H1 (cell line): ENCODE measurements around the gene CSRP1. TPM values are rescaled to one million over a fixed set of nuclear protein-coding genes. Genes with fewer than 3 reads are reported as not detected.

Experiments
- CTCF ChIA-PET: fragments of 300-600 bp; sonication (Branson Sonifier 250); formaldehyde crosslinking; loops from one replicate; lab custom pipeline; 2021; ENCODE audit not compliant: partially characterized antibody; lab: Charles Lee
- POLR2A ChIA-PET: fragments of 300-600 bp; sonication (Branson Sonifier 250); formaldehyde crosslinking; loops from one replicate; lab custom pipeline; 2021; ENCODE audit warnings: inconsistent platforms; ENCODE audit not compliant: partially characterized antibody; lab: Charles Lee
- DNase-seq, 2 experiments: peaks; one replicate each; pipeline versions ENCODE4 v3.0.0 to v3.0.0-alpha.2; 2010 to 2022; ENCODE audit warnings: low spot score in 2 of 2, low read depth in 1 of 2, mixed read lengths in 1 of 2
- FAIRE-seq: peaks from 2 replicates; lab custom pipeline; 2011; peaks lifted over from hg19 to GRCh38; lab: Jason Lieb, UNC
- H2AFZ ChIP-seq: 2 replicates; pipeline ENCODE4 v1.8.1; 2012; ENCODE audit warnings: low read length, inconsistent platforms
- H2AK5ac ChIP-seq: 2 replicates; pipeline ENCODE4 v1.6.1; 2013; ENCODE audit warnings: low read depth, low read length
- H2BK120ac ChIP-seq: replicated peaks from 2 replicates; pipeline ENCODE3; 2013; ENCODE audit warnings: low read depth, low read length, inconsistent platforms
- H2BK12ac ChIP-seq: 2 replicates; pipeline ENCODE4 v1.6.1; 2013; ENCODE audit warnings: low read depth, low read length
- H2BK15ac ChIP-seq: 2 replicates; pipeline ENCODE4 v1.6.1; 2013; ENCODE audit warnings: low read length
- H2BK20ac ChIP-seq: 2 replicates; pipeline ENCODE4 v1.6.1; 2013; ENCODE audit warnings: low read length
- H2BK5ac ChIP-seq: 2 replicates; pipeline ENCODE4 v1.6.1; 2013; ENCODE audit warnings: low read depth, low read length
- H3K14ac ChIP-seq: 2 replicates; pipeline ENCODE4 v1.6.1; 2013; ENCODE audit warnings: inconsistent platforms; ENCODE audit not compliant: insufficient read length
- H3K18ac ChIP-seq: 2 replicates; pipeline ENCODE4 v1.6.1; 2013; ENCODE audit warnings: low read length; ENCODE audit errors: extremely low read depth
- H3K23ac ChIP-seq: 2 replicates; pipeline ENCODE4 v1.6.1; 2013; ENCODE audit warnings: inconsistent platforms; ENCODE audit not compliant: insufficient read length
- H3K23me2 ChIP-seq: 2 replicates; pipeline ENCODE4 v1.6.1; 2013; ENCODE audit warnings: low read depth, low read length
- H3K27ac ChIP-seq: 2 replicates; pipeline ENCODE4 v1.6.1; 2011; ENCODE audit warnings: low read depth, low read length, inconsistent platforms
- H3K27me3 ChIP-seq, 4 experiments: replicated peaks in 1 of 4; 1 replicate in 1 of 4; 2 replicates in 3 of 4; pipeline versions ENCODE4 v1.6.1 to v1.8.1; 2011 to 2013; ENCODE audit warnings: low read length in 3 of 4, mild to moderate bottlenecking in 3 of 4, inconsistent platforms in 2 of 4, mixed read lengths in 2 of 4, moderate library complexity in 1 of 4; ENCODE audit not compliant: control insufficient read depth in 3 of 4, insufficient read depth in 3 of 4; ENCODE audit errors: extremely low read depth in 1 of 4
- H3K36me3 ChIP-seq, 4 experiments: 2 replicates each; pipeline versions ENCODE4 v1.6.1 to v1.8.1; 2011 to 2013; ENCODE audit warnings: mild to moderate bottlenecking in 4 of 4, low read length in 3 of 4, moderate library complexity in 2 of 4, control low read depth in 1 of 4, inconsistent platforms in 1 of 4; ENCODE audit not compliant: insufficient read depth in 4 of 4, control insufficient read depth in 2 of 4
- H3K4ac ChIP-seq: replicated peaks from 2 replicates; pipeline ENCODE3; 2013; ENCODE audit warnings: low read length, low read depth, mixed read lengths, inconsistent platforms; ENCODE audit not compliant: insufficient read length
- H3K4me1 ChIP-seq, 4 experiments: replicated peaks in 1 of 4; 1 replicate in 1 of 4; 2 replicates in 3 of 4; pipeline versions ENCODE4 v1.6.1 to v1.8.1; 2011 to 2013; ENCODE audit warnings: low read length in 3 of 4, inconsistent platforms in 2 of 4, mixed read lengths in 1 of 4; ENCODE audit not compliant: insufficient read depth in 4 of 4, control insufficient read depth in 3 of 4
- H3K4me2 ChIP-seq, 2 experiments: 2 replicates each; pipeline versions ENCODE4 v1.6.1 to v1.8.1; 2011 to 2013; ENCODE audit warnings: low read depth in 2 of 2, low read length in 2 of 2, control low read depth in 1 of 2, inconsistent platforms in 1 of 2, mild to moderate bottlenecking in 1 of 2; ENCODE audit not compliant: insufficient read depth in 1 of 2
- H3K4me3 ChIP-seq, 4 experiments: fragments of 200-600, 300-600 bp in 1 of 4; sonication (generic), shearing (Covaris generic), sonication (Bioruptor Twin) in 1 of 4; 2 replicates each; pipeline versions ENCODE4 v1.5.1 to v1.8.1; 2011 to 2016; ENCODE audit warnings: low read length in 4 of 4, low read depth in 3 of 4, control low read depth in 2 of 4, inconsistent platforms in 2 of 4, mild to moderate bottlenecking in 2 of 4, mixed read lengths in 1 of 4, moderate library complexity in 1 of 4; ENCODE audit not compliant: insufficient read depth in 2 of 4; ENCODE audit errors: extremely low read depth in 1 of 4
- H3K56ac ChIP-seq: replicated peaks from 2 replicates; pipeline ENCODE3; 2013; ENCODE audit warnings: low read depth, mild to moderate bottlenecking, mixed read lengths, low read length, inconsistent platforms; ENCODE audit not compliant: insufficient read length
- H3K79me1 ChIP-seq: 2 replicates; pipeline ENCODE4 v1.6.1; 2013; ENCODE audit warnings: low read depth, low read length, control low read depth
- H3K79me2 ChIP-seq, 2 experiments: 2 replicates each; pipeline versions ENCODE4 v1.6.1 to v1.8.1; 2012 to 2013; ENCODE audit warnings: low read length in 2 of 2, mild to moderate bottlenecking in 2 of 2, inconsistent platforms in 1 of 2; ENCODE audit not compliant: insufficient read depth in 2 of 2, control insufficient read depth in 1 of 2
- H3K9ac ChIP-seq, 4 experiments: replicated peaks in 1 of 4; 1 replicate in 1 of 4; 2 replicates in 3 of 4; pipeline versions ENCODE4 v1.6.1 to v1.8.1; 2011 to 2013; ENCODE audit warnings: low read depth in 3 of 4, low read length in 3 of 4, control low read depth in 2 of 4, mild to moderate bottlenecking in 2 of 4, moderate library complexity in 2 of 4, inconsistent platforms in 1 of 4; ENCODE audit errors: extremely low read depth in 1 of 4
- H3K9me3 ChIP-seq, 2 experiments: 2 replicates each; pipeline versions ENCODE4 v1.6.1 to v1.8.1; 2012 to 2013; ENCODE audit warnings: mild to moderate bottlenecking in 2 of 2, moderate library complexity in 2 of 2, control low read depth in 1 of 2, inconsistent platforms in 1 of 2, low read depth in 1 of 2, low read length in 1 of 2, mixed read lengths in 1 of 2; ENCODE audit not compliant: insufficient read depth in 2 of 2
- H4K20me1 ChIP-seq, 2 experiments: replicated peaks in 1 of 2; 2 replicates each; pipeline versions ENCODE3 to v1.8.1; 2011 to 2013; ENCODE audit warnings: inconsistent platforms in 2 of 2, low read length in 2 of 2, mild to moderate bottlenecking in 1 of 2; ENCODE audit not compliant: insufficient read depth in 2 of 2, control insufficient read depth in 1 of 2
- H4K5ac ChIP-seq: 2 replicates; pipeline ENCODE4 v1.6.1; 2013; ENCODE audit warnings: low read length, low read depth, mixed read lengths, inconsistent platforms; ENCODE audit not compliant: insufficient read length
- H4K8ac ChIP-seq: 2 replicates; pipeline ENCODE4 v1.8.0; 2013; ENCODE audit warnings: mild to moderate bottlenecking, moderate library complexity, low read length, inconsistent platforms; ENCODE audit not compliant: insufficient read depth; ENCODE audit errors: extremely low read depth
- H4K91ac ChIP-seq: replicated peaks from 2 replicates; pipeline ENCODE3; 2013; ENCODE audit warnings: low read length, mixed read lengths, inconsistent platforms; ENCODE audit not compliant: insufficient read length
- EZH2 ChIP-seq: fragments of 200-600 bp; sonication (generic); IDR thresholded peaks from 2 replicates; pipeline ENCODE4 v1.7.1; 2012; ENCODE audit warnings: low read depth, mild to moderate bottlenecking, moderate library complexity, low read length, inconsistent platforms; ENCODE audit not compliant: severe bottlenecking
- HDAC2 ChIP-seq, 2 experiments: fragments of 300-600 bp in 1 of 2; sonication (generic) in 1 of 2; IDR thresholded peaks; 2 replicates each; pipeline ENCODE4 v1.6.1; 2011 to 2012; ENCODE audit warnings: low read depth in 2 of 2, low read length in 2 of 2, mild to moderate bottlenecking in 2 of 2, moderate library complexity in 2 of 2, borderline replicate concordance in 1 of 2, inconsistent platforms in 1 of 2
- JUN ChIP-seq: IDR thresholded peaks from 2 replicates; pipeline ENCODE4 v1.6.1; 2011; ENCODE audit warnings: low read depth, mild to moderate bottlenecking, improper control_type of control experiment, low read length
- KDM4A ChIP-seq: IDR thresholded peaks from one replicate; pipeline ENCODE4 v1.7.1; 2012; ENCODE audit warnings: low read depth, mild to moderate bottlenecking, moderate library complexity, low read length, inconsistent platforms; ENCODE audit not compliant: severe bottlenecking
- POLR2A ChIP-seq, 2 experiments: IDR thresholded peaks; 1 replicate in 1 of 2; 2 replicates in 1 of 2; pipeline ENCODE4 v1.6.1; 2011; ENCODE audit warnings: low read depth in 2 of 2, low read length in 2 of 2, mild to moderate bottlenecking in 2 of 2; ENCODE audit errors: control extremely low read depth in 1 of 2
- POU5F1 ChIP-seq: IDR thresholded peaks from 2 replicates; pipeline ENCODE4 v1.6.1; 2011; ENCODE audit warnings: low read depth, mild to moderate bottlenecking, low read length, moderate library complexity
- SIN3A ChIP-seq, 2 experiments: IDR thresholded peaks in 1 of 2; conservative IDR thresholded peaks in 1 of 2; 2 replicates each; pipeline ENCODE4 v1.6.1; 2011 to 2012; ENCODE audit warnings: low read length in 2 of 2, improper control_type of control experiment in 1 of 2, low read depth in 1 of 2, mild to moderate bottlenecking in 1 of 2
- SP2 ChIP-seq: IDR thresholded peaks from 2 replicates; pipeline ENCODE4 v1.6.1; 2012; ENCODE audit warnings: mild to moderate bottlenecking, low read length, inconsistent platforms
- TAF1 ChIP-seq: IDR thresholded peaks from 2 replicates; pipeline ENCODE4 v1.6.1; 2011; ENCODE audit warnings: mild to moderate bottlenecking, low read depth, low read length
- WGBS, 2 experiments: shearing (Covaris generic) in 1 of 2; methylation state at CpG; one replicate each; pipeline versions ENCODE4 v1.1.6 to v1.1.7; 2013 to 2015; ENCODE audit warnings: low lambda C conversion rate in 2 of 2, mixed read lengths in 2 of 2, inconsistent platforms in 1 of 2, low coverage in 1 of 2, missing lambda C conversion rate in 1 of 2; ENCODE audit not compliant: insufficient replicate concordance in 2 of 2, insufficient coverage in 1 of 2, insufficient read length in 1 of 2; ENCODE audit errors: extremely low coverage in 1 of 2, missing lambda C conversion rate in 1 of 2; 5-methylcytosine and 5-hydroxymethylcytosine counted together
- polyA plus RNA-seq, 7 experiments: library from polyadenylated mRNA; depleted of rRNA in 3 of 7; stranded (reverse) in 5 of 7; unstranded in 2 of 7; fragments of >200 nt in 5 of 7; fragments of 200-250 nt in 2 of 7; gene quantifications; 1 replicate in 5 of 7; 2 replicates in 1 of 7; 4 replicates in 1 of 7; pipeline versions ENCODE4 v1.2.1 to v1.2.3, GENCODE V29; 2011 to 2013; ENCODE audit warnings: missing spikeins in 2 of 7, mixed read lengths in 2 of 7
- total RNA-seq: library from RNA; stranded (reverse); fragmentation: NEBNext Ultra II Directional; extraction: Animal tissue kit (Norgen Biotek cat#: 25700); gene quantifications from 2 replicates; pipeline ENCODE4 v1.2.1, GENCODE V29; 2021
- TF ChIP-seq, protein P1 (sequence below): IDR thresholded peaks from 2 replicates; pipeline ENCODE4 v1.6.1; 2011; ENCODE audit warnings: low read depth, mild to moderate bottlenecking, low read length; ENCODE audit not compliant: insufficient read depth
- TF ChIP-seq, protein P2 (sequence below): IDR thresholded peaks from 2 replicates; pipeline ENCODE4 v1.6.1; 2012; ENCODE audit warnings: inconsistent platforms

CSRP1 gene
- total and polyA plus RNA-seq, 2 of the 8 experiments (the other 6 are each of a cell fraction or from before 2014, with no cell fraction given) = 14.2 to 22.3 TPM

GRCh38 chr1:201468501-201468843 is 38.5 kb downstream of the CSRP1 start:
- H3K27ac ChIP-seq = no peak overlapping the region; the same call in 1 of the 2 replicates
- peaks cover 0 to 19% (median 11%) of the 10 kb centered on the region in 4 experiments; a peak in 6 of 7 replicates for H3K4me1 ChIP-seq
- no peak overlapping the region for H3K23ac ChIP-seq
- peaks cover 3 to 12% (median 6%) of the 10 kb centered on the region in 4 experiments; a peak in 4 of 8 replicates for H3K36me3 ChIP-seq
- H2BK15ac ChIP-seq = 0 out of 2 replicates have a peak overlapping the region, but pooled peaks have one; percentile 72
- no peak overlapping the region for H2AK5ac ChIP-seq
- H2AFZ ChIP-seq = no peak overlapping the region
- FAIRE-seq (no peak), DNase-seq (no peak)
- H2BK5ac ChIP-seq = peak overlapping the region; percentile 93; the same call in 1 of the 2 replicates
- H3K9me3 ChIP-seq = no peaks in the 10 kb centered on the region
- peaks cover 0 to 12% of the 10 kb centered on the region in 2 experiments for H4K20me1 ChIP-seq
- POLR2A ChIA-PET = interaction anchor here (0.8 to 2.3 kb wide), 7 partner anchors 9 to 92 kb away, joined by 4 to 11 read pairs (median 7); no protein-coding TSS in a partner anchor
- peak overlapping the region; percentile 57 for H4K5ac ChIP-seq
- H3K56ac ChIP-seq = peak overlapping the region; percentile 87
- H3K4ac ChIP-seq = peak overlapping the region; percentile 92
- peaks cover 5 to 35% (median 31%) of the 10 kb centered on the region in 4 experiments for H3K27me3 ChIP-seq
- peak overlapping the region; percentile 93; the same call in 1 of the 2 replicates for H2BK20ac ChIP-seq
- H3K23me2 ChIP-seq = peaks cover 16% of the 10 kb centered on the region
- peaks cover 3 to 17% of the 10 kb centered on the region in 2 experiments; a peak in 2 of 4 replicates for H3K79me2 ChIP-seq
- peak overlapping the region; percentile 64 to 75 (median 69) for H3K4me3 ChIP-seq
- peak overlapping the region; percentile 68; the same call in 1 of the 2 replicates for H2BK12ac ChIP-seq
- peak overlapping the region; percentile 72 for H2BK120ac ChIP-seq
- H3K18ac ChIP-seq = peak overlapping the region; percentile 90
- H4K8ac ChIP-seq = peak overlapping the region; percentile 93
- peak overlapping the region; percentile 47 to 65 (median 62); a peak in 6 of 7 replicates for H3K9ac ChIP-seq
- no peak overlapping the region for H3K14ac ChIP-seq
- H3K4me2 ChIP-seq = peak overlapping the region; percentile 91 to 99
- 2% methylated on average over 29 of the region's 44 CpGs; no CpG with 5 or more reads in 1 of the 2 experiments for WGBS, 2 experiments
- H3K79me1 ChIP-seq = peaks cover 11% of the 10 kb centered on the region
- CTCF ChIA-PET = interaction anchor here (0.7 to 12.0 kb wide), 12 partner anchors 9 to 72 kb away, joined by 3 to 96 read pairs (median 6); no protein-coding TSS in a partner anchor
- peak overlapping the region; percentile 98 for H4K91ac ChIP-seq
- TF ChIP-seq HDAC2 (IDR thresholded peaks at IDR 0.05; ENCODE audit: borderline replicate concordance in 1 of 2, low read depth in 2 of 2, low read length in 2 of 2) (peak in 1 of 2 experiments; percentile 16; a peak in 1 of 4 replicates), POLR2A (IDR thresholded peaks at IDR 0.05; ENCODE audit: control extremely low read depth in 1 of 2, low read depth in 2 of 2, low read length in 2 of 2) (no peak), SIN3A (conservative IDR thresholded peaks at IDR 0.05 in 1 of 2, IDR thresholded peaks at IDR 0.05 in 1 of 2; ENCODE audit: low read depth in 1 of 2, low read length in 2 of 2) (no peak; a peak in 1 of 4 replicates), JUN (no peak), KDM4A (peak; percentile 37), SP2 (no peak), TAF1 (peak; percentile 13; the same call in 1 of the 2 replicates), POU5F1 (no peak), EZH2 (peak; percentile 16)
- TF ChIP-seq, protein P1, sequence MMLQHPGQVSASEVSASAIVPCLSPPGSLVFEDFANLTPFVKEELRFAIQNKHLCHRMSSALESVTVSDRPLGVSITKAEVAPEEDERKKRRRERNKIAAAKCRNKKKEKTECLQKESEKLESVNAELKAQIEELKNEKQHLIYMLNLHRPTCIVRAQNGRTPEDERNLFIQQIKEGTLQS = no peak
- TF ChIP-seq, protein P2, sequence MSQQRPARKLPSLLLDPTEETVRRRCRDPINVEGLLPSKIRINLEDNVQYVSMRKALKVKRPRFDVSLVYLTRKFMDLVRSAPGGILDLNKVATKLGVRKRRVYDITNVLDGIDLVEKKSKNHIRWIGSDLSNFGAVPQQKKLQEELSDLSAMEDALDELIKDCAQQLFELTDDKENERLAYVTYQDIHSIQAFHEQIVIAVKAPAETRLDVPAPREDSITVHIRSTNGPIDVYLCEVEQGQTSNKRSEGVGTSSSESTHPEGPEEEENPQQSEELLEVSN = 0 out of 2 replicates have a peak, but pooled peaks have one; percentile 33
